DOHH2 (cell line): Measurements from ENCODE around the gene THTPA.

ENCODE experiments used
- H3F3A ChIP-seq: fragments of 200-600 bp; sonication (generic), shearing (Covaris generic); 2 replicates; pipeline ENCODE4 v1.6.0; 2016; ENCODE audit warnings: antibody characterized with exemption, mild to moderate bottlenecking; ENCODE audit not compliant: control insufficient read depth, insufficient read depth
- H3K27ac ChIP-seq: fragments of 200-600 bp; sonication (generic); 2 replicates; pipeline ENCODE4 v1.5.1; 2014; ENCODE audit warnings: low read depth, mild to moderate bottlenecking, low read length, moderate library complexity
- H3K27me3 ChIP-seq: fragments of 200-600 bp; sonication (generic); 2 replicates; pipeline ENCODE4 v1.6.1; 2014; ENCODE audit warnings: mild to moderate bottlenecking, low read length, mixed read lengths; ENCODE audit not compliant: control insufficient read depth
- H3K36me3 ChIP-seq: fragments of 200-600 bp; sonication (generic); 2 replicates; pipeline ENCODE4 v1.6.1; 2014; ENCODE audit warnings: mild to moderate bottlenecking, low read length, moderate library complexity, mixed read lengths; ENCODE audit not compliant: control insufficient read depth
- H3K4me1 ChIP-seq: fragments of 200-600 bp; sonication (generic); 2 replicates; pipeline ENCODE4 v1.6.1; 2014; ENCODE audit warnings: mild to moderate bottlenecking, low read length, mixed read lengths; ENCODE audit not compliant: control insufficient read depth
- H3K4me2 ChIP-seq: fragments of 200-600 bp; sonication (generic); 2 replicates; pipeline ENCODE4 v1.6.0; 2014; ENCODE audit warnings: mild to moderate bottlenecking, low read length, moderate library complexity
- H3K4me3 ChIP-seq: fragments of 200-600 bp; sonication (generic); 2 replicates; pipeline ENCODE4 v1.5.1; 2014; ENCODE audit warnings: mild to moderate bottlenecking, low read length, mixed read lengths
- H3K79me2 ChIP-seq: fragments of 200-600 bp; sonication (generic); 2 replicates; pipeline ENCODE4 v1.6.1; 2014; ENCODE audit warnings: mild to moderate bottlenecking, low read length, mixed read lengths; ENCODE audit not compliant: control insufficient read depth
- H3K9me2 ChIP-seq: fragments of 200-600 bp; sonication (generic); replicated peaks from 2 replicates; pipeline ENCODE4 v1.6.1; 2014; ENCODE audit warnings: mild to moderate bottlenecking, low read length, mixed read lengths; ENCODE audit not compliant: control insufficient read depth
- H3K9me3 ChIP-seq: fragments of 200-600 bp; sonication (generic); 2 replicates; pipeline ENCODE4 v1.6.1; 2014; ENCODE audit warnings: antibody characterized with exemption, low read length, mixed read lengths; ENCODE audit not compliant: control insufficient read depth, insufficient read depth
- H4K20me1 ChIP-seq: fragments of 200-600 bp; sonication (generic); 2 replicates; pipeline ENCODE4 v1.6.0; 2014; ENCODE audit warnings: low read depth, mild to moderate bottlenecking, antibody characterized with exemption, low read length, moderate library complexity; ENCODE audit not compliant: control insufficient read depth, insufficient read depth
- CTCF ChIP-seq: fragments of 200-600 bp; sonication (generic); IDR thresholded peaks from one replicate; pipeline ENCODE4 v1.5.1; 2014; ENCODE audit warnings: antibody characterized with exemption, mild to moderate bottlenecking, low read depth, low read length; ENCODE audit not compliant: poor library complexity, severe bottlenecking
- EZH2phosphoT487 ChIP-seq: fragments of 200-600 bp; sonication (generic); IDR thresholded peaks from 2 replicates; pipeline ENCODE4 v1.6.1; 2017; ENCODE audit warnings: borderline replicate concordance, mild to moderate bottlenecking, antibody characterized with exemption, low read length, moderate library complexity, mixed read lengths

Gene THTPA

GRCh38 chr14:23601845-23602180 is 45.7 kb downstream of the THTPA start:
- H3K4me1 ChIP-seq: no peaks in the 10 kb centered on the region
- H3K36me3 ChIP-seq: no peaks in the 10 kb centered on the region
- H3K27me3 ChIP-seq: no peaks in the 10 kb centered on the region
- no peaks in the 10 kb centered on the region for H3K9me3 ChIP-seq
- H3K4me2 ChIP-seq: no peak overlapping the region
- no peaks in the 10 kb centered on the region for H4K20me1 ChIP-seq
- H3K4me3 ChIP-seq: no peak overlapping the region
- TF ChIP-seq EZH2phosphoT487: no peak
- no peak for TF ChIP-seq CTCF
- no peaks in the 10 kb centered on the region for H3K9me2 ChIP-seq
- no peak overlapping the region for H3K27ac ChIP-seq
- H3F3A ChIP-seq: no peaks in the 10 kb centered on the region
- no peaks in the 10 kb centered on the region for H3K79me2 ChIP-seq

GRCh38 chr14:23602181-23603095 is 46.4 kb downstream of the THTPA start:
- Histone ChIP-seq H3K79me2 (no peaks in the 10 kb centered on the region), H3K9me2 (no peaks in the 10 kb centered on the region), H3K9me3 (no peaks in the 10 kb centered on the region), H3K4me3 (no peak overlapping the region), H3K4me1 (no peaks in the 10 kb centered on the region), H3K27ac (no peak overlapping the region), H3F3A (no peaks in the 10 kb centered on the region), H3K36me3 (no peaks in the 10 kb centered on the region), H4K20me1 (no peaks in the 10 kb centered on the region), H3K4me2 (no peak overlapping the region), H3K27me3 (no peaks in the 10 kb centered on the region)
- TF ChIP-seq CTCF (no peak), EZH2phosphoT487 (no peak)

DNA sequence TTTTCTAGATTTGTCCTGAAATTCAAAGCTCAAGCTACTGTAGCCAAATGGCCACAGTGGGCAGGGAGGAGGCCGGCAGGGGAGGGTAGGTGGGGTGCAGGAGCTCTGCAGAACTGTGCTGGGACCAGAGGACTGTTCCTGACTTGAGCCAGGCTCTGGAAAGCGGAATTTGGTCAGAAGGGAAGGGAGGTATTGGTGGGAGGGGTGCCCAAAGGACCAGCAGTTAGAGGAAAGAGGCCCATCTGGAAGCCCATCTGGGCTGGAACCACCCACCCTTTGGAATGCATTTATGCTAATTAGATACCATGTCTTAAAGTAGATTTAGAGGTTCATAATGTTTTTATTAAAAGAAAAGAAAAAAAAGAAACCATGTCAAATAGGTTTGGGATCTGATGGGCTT is 47.0 kb downstream of the THTPA start:
- H3K27me3 ChIP-seq: no peaks in the 10 kb centered on the region
- no peak overlapping the region for H3K4me2 ChIP-seq
- no peaks in the 10 kb centered on the region for H3K9me3 ChIP-seq
- no peaks in the 10 kb centered on the region for H3K36me3 ChIP-seq
- H4K20me1 ChIP-seq: no peaks in the 10 kb centered on the region
- no peak overlapping the region for H3K27ac ChIP-seq
- H3K9me2 ChIP-seq: no peaks in the 10 kb centered on the region
- no peaks in the 10 kb centered on the region for H3F3A ChIP-seq
- no peaks in the 10 kb centered on the region for H3K79me2 ChIP-seq
- TF ChIP-seq CTCF (no peak), EZH2phosphoT487 (no peak)
- H3K4me3 ChIP-seq: no peak overlapping the region
- H3K4me1 ChIP-seq: no peaks in the 10 kb centered on the region
